GM12801 (cell line): ENCODE results near the gene FGD5.

Experiments
- TF ChIP-seq, protein P1 (sequence below): IDR thresholded peaks from one replicate; pipeline ENCODE4 v1.5.1; 2011; ENCODE audit warnings: control low read depth; ENCODE audit not compliant: insufficient read length; ENCODE audit errors: extremely low read depth

The FGD5 gene

GRCh38 chr3:14773691-14774128 lies 45.1 kb upstream of the FGD5 start:
- TF ChIP-seq, protein P1, sequence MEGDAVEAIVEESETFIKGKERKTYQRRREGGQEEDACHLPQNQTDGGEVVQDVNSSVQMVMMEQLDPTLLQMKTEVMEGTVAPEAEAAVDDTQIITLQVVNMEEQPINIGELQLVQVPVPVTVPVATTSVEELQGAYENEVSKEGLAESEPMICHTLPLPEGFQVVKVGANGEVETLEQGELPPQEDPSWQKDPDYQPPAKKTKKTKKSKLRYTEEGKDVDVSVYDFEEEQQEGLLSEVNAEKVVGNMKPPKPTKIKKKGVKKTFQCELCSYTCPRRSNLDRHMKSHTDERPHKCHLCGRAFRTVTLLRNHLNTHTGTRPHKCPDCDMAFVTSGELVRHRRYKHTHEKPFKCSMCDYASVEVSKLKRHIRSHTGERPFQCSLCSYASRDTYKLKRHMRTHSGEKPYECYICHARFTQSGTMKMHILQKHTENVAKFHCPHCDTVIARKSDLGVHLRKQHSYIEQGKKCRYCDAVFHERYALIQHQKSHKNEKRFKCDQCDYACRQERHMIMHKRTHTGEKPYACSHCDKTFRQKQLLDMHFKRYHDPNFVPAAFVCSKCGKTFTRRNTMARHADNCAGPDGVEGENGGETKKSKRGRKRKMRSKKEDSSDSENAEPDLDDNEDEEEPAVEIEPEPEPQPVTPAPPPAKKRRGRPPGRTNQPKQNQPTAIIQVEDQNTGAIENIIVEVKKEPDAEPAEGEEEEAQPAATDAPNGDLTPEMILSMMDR: no peak

DNA sequence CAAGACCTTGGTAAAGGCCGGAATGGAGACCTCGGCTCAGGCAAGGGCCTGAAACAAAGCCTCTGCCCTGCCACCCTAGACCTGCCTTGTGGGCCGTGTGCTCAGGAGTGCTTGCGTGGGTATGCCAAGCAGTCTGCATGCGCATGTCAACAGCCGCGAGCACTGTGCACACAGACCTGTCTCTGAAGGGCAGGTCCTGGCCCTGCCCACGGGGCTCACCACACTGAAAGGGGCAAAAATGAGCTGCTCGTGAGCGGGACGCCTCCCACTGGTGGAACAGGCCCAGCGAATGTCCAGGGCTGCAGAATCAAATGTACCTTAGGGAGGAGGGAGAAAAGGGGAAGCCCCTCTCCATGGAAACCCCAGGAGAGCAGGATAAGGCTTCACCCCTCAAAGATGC lies 44.3 kb upstream of the FGD5 start:
- TF ChIP-seq, protein P1: no peak

GRCh38 chr3:14775011-14775410 lies 43.8 kb upstream of the FGD5 start:
- TF ChIP-seq, protein P1: no peak

DNA sequence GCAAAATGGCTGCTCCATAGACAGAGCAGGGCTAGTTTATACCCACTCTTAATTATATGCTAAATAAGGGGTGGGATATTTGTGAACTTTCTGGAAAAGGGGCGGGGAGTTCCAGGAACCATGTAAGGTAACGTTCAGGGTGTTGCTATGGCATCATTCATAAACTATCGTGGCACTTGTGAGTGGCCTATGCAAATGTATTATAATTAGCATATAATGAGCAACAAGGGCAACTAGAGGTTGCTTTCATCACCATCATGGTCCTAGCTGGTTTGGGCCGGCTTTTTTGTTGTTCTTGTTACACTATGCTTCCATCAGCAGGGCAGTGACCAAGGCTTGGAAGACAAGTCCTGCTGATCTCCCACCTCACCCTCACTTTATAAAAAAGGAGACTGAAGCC lies 43.2 kb upstream of the FGD5 start:
- TF ChIP-seq, protein P1: no peak

GRCh38 chr3:14779069-14779685 lies 39.6 kb upstream of the FGD5 start:
- TF ChIP-seq, protein P1: no peak

DNA sequence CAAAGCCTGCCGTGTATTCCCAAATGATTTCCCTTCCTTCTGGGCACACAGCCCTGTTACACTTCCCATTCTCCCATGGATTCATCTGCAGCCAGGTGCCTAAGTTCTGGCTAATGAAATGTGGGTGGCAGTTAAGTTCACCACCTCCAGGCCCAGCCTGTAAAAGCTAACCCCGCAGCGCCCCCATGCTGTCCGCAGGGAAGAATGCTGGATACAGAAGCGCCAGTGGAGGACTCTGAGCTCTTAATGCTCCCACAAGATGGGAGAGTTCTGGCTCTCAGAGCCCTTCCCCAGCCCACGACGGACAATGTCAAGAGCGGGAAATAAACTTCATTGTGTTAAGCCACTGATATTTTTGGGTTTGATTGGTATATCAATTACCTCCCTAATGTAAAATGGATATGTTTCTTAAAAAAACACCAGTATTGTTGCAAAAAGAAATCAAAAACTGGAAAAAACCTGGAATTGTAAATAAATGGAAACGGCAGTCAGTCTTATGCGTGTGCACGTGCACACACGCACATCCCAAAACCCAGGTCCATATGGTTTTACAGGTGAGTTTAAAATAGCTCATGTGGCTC lies 37.7 kb upstream of the FGD5 start:
- TF ChIP-seq, protein P1: no peak

DNA sequence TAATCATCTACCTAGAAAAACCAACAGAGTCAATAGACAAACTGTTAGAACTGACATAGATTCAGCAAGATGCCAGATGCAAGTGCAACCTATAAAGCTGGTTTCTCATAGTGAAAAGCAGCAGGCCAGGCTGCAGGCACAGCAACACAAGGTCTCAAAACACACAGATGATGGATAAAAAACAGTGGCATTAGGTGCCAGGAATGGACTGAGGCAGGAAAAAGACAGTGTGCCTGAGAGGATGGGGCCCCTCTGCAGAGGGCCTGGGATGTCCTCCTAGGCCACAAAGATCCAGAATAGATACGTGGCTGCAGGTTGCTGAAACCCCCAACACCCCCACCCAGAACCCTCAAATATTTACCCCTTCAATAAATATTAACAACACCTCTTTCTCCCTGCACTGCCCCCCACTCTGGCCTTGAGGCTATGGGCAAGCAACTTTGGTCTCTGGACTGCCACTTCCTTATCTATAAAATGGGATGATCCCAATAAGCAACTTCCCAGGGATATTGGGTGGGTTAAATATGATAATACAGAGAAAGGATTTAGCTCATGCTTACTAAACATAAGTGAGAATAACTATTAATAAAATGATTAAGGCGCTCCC lies 35.2 kb upstream of the FGD5 start:
- TF ChIP-seq, protein P1: no peak
